Keratinocyte (primary cell): Measurements from ENCODE around the gene RBM6. TPM values are rescaled to one million over a fixed set of nuclear protein-coding genes. Genes with fewer than 3 reads are reported as not detected.

Experiments used
- DNase-seq: peaks from one replicate; pipeline ENCODE4 v3.0.0-alpha.2; 2011; ENCODE audit warnings: low read depth, missing footprints, low spot score
- FAIRE-seq: peaks from 2 replicates; lab custom pipeline; 2011; peaks lifted over from hg19 to GRCh38; lab: Jason Lieb, UNC
- H2AFZ ChIP-seq: 2 replicates; pipeline ENCODE4 v1.6.0; 2012; ENCODE audit warnings: low read length, control low read depth, inconsistent platforms; ENCODE audit not compliant: control insufficient read depth
- H3K27ac ChIP-seq: 2 replicates; pipeline ENCODE4 v1.5.1; 2011; ENCODE audit warnings: low read length; ENCODE audit not compliant: control insufficient read depth, insufficient read depth
- H3K27me3 ChIP-seq: 3 replicates; pipeline ENCODE4 v1.6.0; 2011; ENCODE audit warnings: low read length; ENCODE audit not compliant: control insufficient read depth, insufficient read depth; ENCODE audit errors: extremely low read depth
- H3K36me3 ChIP-seq, 2 experiments: 2 replicates in 1 of 2; 3 replicates in 1 of 2; pipeline ENCODE4 v1.5.1; 2011; ENCODE audit warnings: low read length in 2 of 2, mild to moderate bottlenecking in 1 of 2; ENCODE audit not compliant: control insufficient read depth in 2 of 2, insufficient read depth in 2 of 2; ENCODE audit errors: extremely low read depth in 1 of 2
- H3K4me1 ChIP-seq: 3 replicates; pipeline ENCODE4 v1.5.1; 2011; ENCODE audit warnings: low read length; ENCODE audit not compliant: control insufficient read depth, insufficient read depth; ENCODE audit errors: extremely low read depth
- H3K4me2 ChIP-seq: 3 replicates; pipeline ENCODE4 v1.6.0; 2011; ENCODE audit warnings: low read depth, low read length; ENCODE audit not compliant: control insufficient read depth, insufficient read depth; ENCODE audit errors: extremely low read depth
- H3K4me3 ChIP-seq, 3 experiments: fragments of 200-600 bp in 1 of 3; sonication (generic) in 1 of 3; 2 replicates in 2 of 3; 3 replicates in 1 of 3; pipeline ENCODE4 v1.5.1; 2011 to 2016; ENCODE audit warnings: low read length in 3 of 3, mild to moderate bottlenecking in 3 of 3, control low read depth in 2 of 3, inconsistent platforms in 1 of 3, low read depth in 1 of 3, mixed read lengths in 1 of 3, mixed run types in 1 of 3, moderate library complexity in 1 of 3; ENCODE audit not compliant: control insufficient read depth in 2 of 3, insufficient read depth in 2 of 3; ENCODE audit errors: extremely low read depth in 1 of 3
- H3K79me2 ChIP-seq: 2 replicates; pipeline ENCODE4 v1.6.0; 2012; ENCODE audit warnings: low read length; ENCODE audit not compliant: control insufficient read depth, insufficient read depth
- H3K9ac ChIP-seq: 3 replicates; pipeline ENCODE4 v1.6.0; 2011; ENCODE audit warnings: low read length; ENCODE audit not compliant: control insufficient read depth, insufficient read depth; ENCODE audit errors: extremely low read depth
- H3K9me1 ChIP-seq: 3 replicates; pipeline ENCODE4 v1.6.0; 2011; ENCODE audit warnings: low read length; ENCODE audit not compliant: control insufficient read depth, insufficient read depth; ENCODE audit errors: extremely low read depth
- H3K9me3 ChIP-seq: 2 replicates; pipeline ENCODE4 v1.5.1; 2012; ENCODE audit warnings: low read depth, low read length; ENCODE audit not compliant: control insufficient read depth
- H4K20me1 ChIP-seq: 3 replicates; pipeline ENCODE4 v1.6.0; 2011; ENCODE audit warnings: low read length; ENCODE audit not compliant: control insufficient read depth, insufficient read depth; ENCODE audit errors: extremely low read depth
- EZH2 ChIP-seq: IDR thresholded peaks from one replicate; pipeline ENCODE4 v1.6.1; 2012; ENCODE audit warnings: inconsistent platforms, mild to moderate bottlenecking, low read length, moderate library complexity
- dilution Hi-C: fragments of 300-500 bp; cut with MboI; formaldehyde crosslinking; loops from one replicate; pipeline ENCODE4 v1.7.0; 2020; ENCODE audit warnings: low sequenced_read_pairs; ENCODE audit not compliant: extremely low pct_ligation_motif_present
- polyA plus RNA-seq, 5 experiments: library from polyadenylated mRNA; depleted of rRNA in 3 of 5; stranded (reverse) in 3 of 5; stranded (forward) in 1 of 5; unstranded in 1 of 5; fragments of >200 nt; gene quantifications; 1 replicate in 1 of 5; 2 replicates in 3 of 5; 3 replicates in 1 of 5; pipeline versions ENCODE4 v1.2.1 to v1.2.3, GENCODE V29; 2011 to 2012; ENCODE audit warnings: missing spikeins in 2 of 5, low read depth in 1 of 5, low replicate concordance in 1 of 5
- TF ChIP-seq, protein P1 (sequence below), 3 experiments: IDR thresholded peaks in 1 of 3; conservative IDR thresholded peaks in 1 of 3; optimal IDR thresholded peaks in 1 of 3; 2 replicates in 2 of 3; 3 replicates in 1 of 3; pipeline versions ENCODE3 to v1.5.1; 2011; ENCODE audit warnings: low read length in 3 of 3, mild to moderate bottlenecking in 3 of 3, moderate library complexity in 2 of 3, control low read depth in 1 of 3, inconsistent platforms in 1 of 3; ENCODE audit not compliant: insufficient read depth in 2 of 3; ENCODE audit errors: extremely low read depth in 1 of 3

The RBM6 gene
- polyA plus RNA-seq, 1 donor (not counting 4 experiments of a cell fraction or from before 2014, with no cell fraction given) = 43.2 TPM

DNA sequence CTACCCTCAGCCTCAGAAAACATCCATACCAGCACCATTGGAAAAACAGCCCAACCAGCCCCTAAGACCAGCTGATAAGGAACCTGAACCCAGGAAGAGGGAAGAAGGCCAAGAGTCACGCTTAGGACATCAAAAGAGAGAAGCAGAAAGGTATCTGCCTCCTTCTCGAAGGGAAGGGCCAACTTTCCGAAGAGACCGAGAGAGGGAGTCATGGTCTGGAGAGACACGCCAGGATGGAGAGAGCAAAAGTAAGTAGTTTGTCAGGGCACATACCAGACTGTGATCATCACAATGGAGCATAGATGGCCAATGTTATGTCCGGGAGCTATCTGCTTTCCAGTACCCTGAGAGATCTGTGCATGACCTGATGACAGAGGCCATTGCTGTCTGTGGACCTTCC lies 117.8 kb downstream of the RBM6 start:
- Histone ChIP-seq H3K9ac (no peak overlapping the region), H3K9me3 (no peaks in the 10 kb centered on the region), H3K4me3 (no peak overlapping the region), H2AFZ (no peak overlapping the region), H3K27me3 (no peaks in the 10 kb centered on the region), H4K20me1 (no peaks in the 10 kb centered on the region), H3K4me1 (no peaks in the 10 kb centered on the region), H3K79me2 (no peaks in the 10 kb centered on the region), H3K27ac (no peak overlapping the region), H3K4me2 (no peak overlapping the region), H3K36me3 (peaks cover 15 to 32% of the 10 kb centered on the region in 2 experiments), H3K9me1 (no peaks in the 10 kb centered on the region)
- dilution Hi-C loops = no loop called here
- no peak for DNase-seq
- FAIRE-seq = no peak
- TF ChIP-seq EZH2 = no peak
- TF ChIP-seq, protein P1, sequence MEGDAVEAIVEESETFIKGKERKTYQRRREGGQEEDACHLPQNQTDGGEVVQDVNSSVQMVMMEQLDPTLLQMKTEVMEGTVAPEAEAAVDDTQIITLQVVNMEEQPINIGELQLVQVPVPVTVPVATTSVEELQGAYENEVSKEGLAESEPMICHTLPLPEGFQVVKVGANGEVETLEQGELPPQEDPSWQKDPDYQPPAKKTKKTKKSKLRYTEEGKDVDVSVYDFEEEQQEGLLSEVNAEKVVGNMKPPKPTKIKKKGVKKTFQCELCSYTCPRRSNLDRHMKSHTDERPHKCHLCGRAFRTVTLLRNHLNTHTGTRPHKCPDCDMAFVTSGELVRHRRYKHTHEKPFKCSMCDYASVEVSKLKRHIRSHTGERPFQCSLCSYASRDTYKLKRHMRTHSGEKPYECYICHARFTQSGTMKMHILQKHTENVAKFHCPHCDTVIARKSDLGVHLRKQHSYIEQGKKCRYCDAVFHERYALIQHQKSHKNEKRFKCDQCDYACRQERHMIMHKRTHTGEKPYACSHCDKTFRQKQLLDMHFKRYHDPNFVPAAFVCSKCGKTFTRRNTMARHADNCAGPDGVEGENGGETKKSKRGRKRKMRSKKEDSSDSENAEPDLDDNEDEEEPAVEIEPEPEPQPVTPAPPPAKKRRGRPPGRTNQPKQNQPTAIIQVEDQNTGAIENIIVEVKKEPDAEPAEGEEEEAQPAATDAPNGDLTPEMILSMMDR (optimal IDR thresholded peaks at IDR 0.05 in 1 of 3, IDR thresholded peaks at IDR 0.05 in 1 of 3, conservative IDR thresholded peaks at IDR 0.05 in 1 of 3; ENCODE audit: extremely low read depth in 1 of 3, insufficient read depth in 2 of 3, low read length in 3 of 3) = no peak

- no peak for DNase-seq
- Histone ChIP-seq H3K4me1 (no peaks in the 10 kb centered on the region), H3K9me1 (no peaks in the 10 kb centered on the region), H3K36me3 (peaks cover 29 to 37% of the 10 kb centered on the region in 2 experiments), H3K9me3 (no peaks in the 10 kb centered on the region), H3K27ac (no peak overlapping the region), H3K4me2 (no peak overlapping the region), H3K4me3 (no peak overlapping the region), H3K27me3 (no peaks in the 10 kb centered on the region), H3K9ac (no peak overlapping the region), H3K79me2 (no peaks in the 10 kb centered on the region), H4K20me1 (no peaks in the 10 kb centered on the region), H2AFZ (no peak overlapping the region)
- TF ChIP-seq, protein P1 (optimal IDR thresholded peaks at IDR 0.05 in 1 of 3, IDR thresholded peaks at IDR 0.05 in 1 of 3, conservative IDR thresholded peaks at IDR 0.05 in 1 of 3; ENCODE audit: extremely low read depth in 1 of 3, insufficient read depth in 2 of 3, low read length in 3 of 3) = no peak
- no peak for TF ChIP-seq EZH2
- dilution Hi-C loops = no loop called here
- FAIRE-seq = peak; percentile 63
Measured at GRCh38 chr3:50068134-50068533, 128.2 kb downstream of the RBM6 start.
